Epithelial cell of proximal tubule (primary cell): ENCODE measurements around the gene PLAC8L1. TPM values are rescaled to one million over a fixed set of nuclear protein-coding genes. Genes with fewer than 3 reads are reported as not detected.

Source experiments
- DNase-seq: peaks from one replicate; pipeline ENCODE4 v3.0.0-alpha.2; 2011; ENCODE audit warnings: low read depth
- H3K4me3 ChIP-seq: 2 replicates; pipeline ENCODE4 v1.5.1; 2011; ENCODE audit warnings: low read depth, mild to moderate bottlenecking, low read length
- CTCF ChIP-seq: conservative IDR thresholded peaks from 2 replicates; pipeline ENCODE4 v1.5.1; 2012; ENCODE audit warnings: low read depth, mild to moderate bottlenecking, low read length
- total RNA-seq: library from RNA; depleted of rRNA; stranded (reverse); fragments of >200 nt; gene quantifications from 2 replicates; pipeline ENCODE4 v1.2.3, GENCODE V29; 2015

Gene PLAC8L1
- total RNA-seq, 1 donor from 2014 or later, result not detected

DNA sequence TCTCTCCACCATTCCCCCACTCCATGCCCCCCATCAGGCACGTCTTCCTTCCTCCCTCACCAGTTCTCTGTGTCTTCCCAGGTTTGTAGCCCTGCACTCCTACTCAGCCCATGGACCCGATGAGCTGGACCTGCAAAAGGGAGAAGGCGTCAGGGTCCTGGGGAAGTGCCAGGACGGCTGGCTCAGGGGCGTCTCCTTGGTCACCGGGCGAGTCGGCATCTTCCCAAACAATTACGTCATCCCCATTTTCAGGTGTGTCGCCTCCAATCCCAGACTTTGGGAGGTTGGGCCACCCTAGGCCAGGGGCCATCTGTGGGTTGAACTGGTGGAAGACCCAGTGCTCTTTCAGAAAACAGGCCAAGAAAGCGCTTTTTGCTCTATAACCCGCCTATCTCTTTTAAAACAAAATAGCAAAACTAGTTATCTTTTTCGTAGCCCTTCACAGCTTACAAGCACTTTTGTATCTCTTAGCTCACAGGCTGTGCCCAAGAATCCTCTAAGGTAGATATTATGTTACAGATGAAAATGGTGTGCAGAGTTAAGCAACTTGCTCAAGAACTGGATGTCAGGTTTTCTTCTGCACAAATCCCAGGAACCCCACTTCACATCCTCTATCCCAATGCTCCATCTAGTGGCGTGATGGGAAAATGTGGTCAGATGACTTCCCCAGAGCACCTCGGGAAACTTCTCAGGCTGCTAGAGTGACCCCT, 56.2 kb downstream of the PLAC8L1 start:
- TF ChIP-seq CTCF, result peak; percentile 89
- peak; percentile 44 for DNase-seq

DNA sequence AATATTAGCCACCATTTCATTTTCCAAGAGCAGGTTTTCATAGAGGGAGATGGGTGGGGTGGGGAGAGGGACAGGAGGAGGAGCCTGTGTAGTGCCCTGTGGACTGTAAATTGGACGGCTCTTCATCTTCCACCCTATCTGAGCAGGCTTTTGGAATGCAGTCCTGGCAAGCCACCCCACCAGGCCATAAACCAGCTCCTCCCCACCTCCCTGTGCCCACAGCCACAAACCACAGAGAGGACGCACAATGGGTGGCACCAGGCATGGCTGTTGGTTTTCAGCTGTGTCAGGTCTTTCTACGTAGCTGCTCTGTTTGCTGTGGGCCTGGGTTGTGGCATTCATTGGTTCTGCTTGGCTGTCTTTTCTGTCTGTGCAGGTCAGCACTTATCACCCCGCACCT, 58.0 kb downstream of the PLAC8L1 start:
- no peak for DNase-seq
- no peak for TF ChIP-seq CTCF
- H3K4me3 ChIP-seq, result no peak overlapping the region

More for the DNA sequence above, 56.2 kb downstream of the PLAC8L1 start:
- no peak overlapping the region for H3K4me3 ChIP-seq

- no peak overlapping the region for H3K4me3 ChIP-seq
- DNase-seq, result no peak
- TF ChIP-seq CTCF, result no peak
Observed at GRCh38 chr5:146043722-146044121, 61.7 kb downstream of the PLAC8L1 start.

DNA sequence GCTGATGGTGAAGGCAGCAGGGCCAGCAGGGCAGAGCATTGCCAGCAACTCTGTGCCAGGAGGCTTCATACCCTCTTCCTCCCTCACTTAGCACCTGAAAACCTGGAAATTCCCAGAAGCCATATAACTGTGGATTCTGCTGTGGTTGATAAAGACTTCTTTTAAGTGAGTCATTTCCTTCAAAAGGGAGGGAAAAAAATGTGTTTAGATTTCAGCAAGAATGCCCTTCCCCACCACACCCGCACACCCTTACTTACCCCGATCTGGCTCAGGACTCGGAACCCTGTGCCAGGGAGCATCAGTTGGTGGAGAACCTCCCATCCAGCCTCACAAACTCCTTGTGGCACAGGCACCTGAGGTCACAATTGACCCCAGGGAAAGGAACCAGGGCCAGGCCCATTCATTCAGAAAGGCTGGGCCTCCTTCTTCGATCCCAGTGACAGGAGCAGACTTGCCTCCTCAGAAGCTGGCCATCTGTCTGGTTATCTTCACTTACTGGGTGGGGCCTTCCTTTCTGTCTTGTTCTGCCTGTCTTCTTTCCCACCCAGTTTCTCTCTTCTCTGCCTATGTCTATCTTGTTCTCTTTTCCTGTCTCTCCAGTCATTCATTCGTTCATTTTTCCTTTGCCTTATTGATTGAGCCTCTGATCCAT, 62.6 kb downstream of the PLAC8L1 start:
- no peak overlapping the region for H3K4me3 ChIP-seq
- TF ChIP-seq CTCF, result no peak
- DNase-seq, result peak; percentile 55

GRCh38 chr5:146041180-146041789, 64.1 kb downstream of the PLAC8L1 start:
- TF ChIP-seq CTCF, result peak; percentile 47
- no peak for DNase-seq
- no peak overlapping the region for H3K4me3 ChIP-seq

DNA sequence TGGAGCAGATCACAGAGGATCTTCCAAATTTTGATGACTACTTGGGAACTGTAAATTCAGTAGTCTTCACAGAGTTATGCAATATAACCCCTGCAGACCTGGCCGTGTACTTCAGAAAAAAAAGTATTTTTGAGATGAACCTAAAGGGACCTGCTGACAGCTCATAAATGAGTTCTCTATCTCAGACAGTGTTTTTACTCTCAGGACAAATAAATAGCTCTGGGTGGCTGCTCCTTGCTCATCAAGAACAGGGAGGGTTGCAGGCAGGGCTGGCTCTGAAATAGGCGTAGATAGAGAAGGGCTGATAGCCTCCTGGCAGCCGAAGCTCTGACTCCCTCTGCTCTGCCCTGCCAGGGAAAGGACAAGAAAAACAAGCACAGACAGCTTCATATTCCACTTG, 64.8 kb downstream of the PLAC8L1 start:
- no peak for TF ChIP-seq CTCF

More for the DNA sequence above, 64.8 kb downstream of the PLAC8L1 start:
- no peak for DNase-seq
- no peak overlapping the region for H3K4me3 ChIP-seq
